SU-DHL-6 (cell line): ENCODE data around the gene KCNQ1OT1.

ENCODE experiments used
- CTCF ChIP-seq: fragments of 200-600 bp; sonication (generic); IDR thresholded peaks from one replicate; pipeline ENCODE4 v1.5.1; 2017; ENCODE audit warnings: antibody characterized with exemption, mild to moderate bottlenecking, low read length, moderate library complexity; ENCODE audit not compliant: insufficient read depth, poor library complexity, severe bottlenecking
- EZH2phosphoT487 ChIP-seq: fragments of 200-600 bp; sonication (generic), shearing (Covaris generic); conservative IDR thresholded peaks from 2 replicates; pipeline ENCODE4 v1.6.1; 2018; ENCODE audit warnings: mild to moderate bottlenecking, antibody characterized with exemption, low read length, moderate library complexity, mixed read lengths

- TF ChIP-seq CTCF (no peak), EZH2phosphoT487 (no peak)
These were observed 16.0 kb downstream of the KCNQ1OT1 start for GRCh38 chr11:2683806-2684205.
